ENCODE data around the gene PIAS1.

GRCh38 chr15:68082735-68083134 lies 28.6 kb downstream of the PIAS1 start:
- TF ChIP-seq CTCF (IDR thresholded peaks at IDR 0.05; ENCODE audit: low read depth, low read length), result no peak
- no peak for TF ChIP-seq EZH2phosphoT487 (IDR thresholded peaks at IDR 0.05; ENCODE audit: low read depth)
